Parathyroid adenoma (tissue), 2 donors: ENCODE measurements around the gene E2F8.

Experiments used
- H2AFZ ChIP-seq: fragments of 300-600 bp; sonication (generic); one replicate; pipeline ENCODE4 v1.7.0; 2017; ENCODE audit warnings: antibody characterized with exemption, mild to moderate bottlenecking
- H3K27ac ChIP-seq: fragments of 300-600 bp; sonication (generic); one replicate; pipeline ENCODE4 v1.7.0; 2017
- H3K27me3 ChIP-seq: fragments of 300-600 bp; sonication (generic); one replicate; pipeline ENCODE4 v1.7.0; 2017; ENCODE audit warnings: low read length; ENCODE audit not compliant: control insufficient read depth, insufficient read depth
- H3K36me3 ChIP-seq: fragments of 300-600 bp; sonication (generic); one replicate; pipeline ENCODE4 v1.7.0; 2017; ENCODE audit warnings: low read length; ENCODE audit not compliant: control insufficient read depth, insufficient read depth
- H3K4me1 ChIP-seq: fragments of 300-600 bp; sonication (generic); one replicate; pipeline ENCODE4 v1.7.0; 2017; ENCODE audit warnings: control low read depth
- H3K4me2 ChIP-seq: fragments of 300-600 bp; sonication (generic); one replicate; pipeline ENCODE4 v1.7.0; 2017; ENCODE audit warnings: low read length
- H3K4me3 ChIP-seq: fragments of 300-600 bp; sonication (generic); one replicate; pipeline ENCODE4 v1.7.0; 2017; ENCODE audit warnings: low read depth, low read length
- H3K79me2 ChIP-seq: fragments of 300-600 bp; sonication (generic); one replicate; pipeline ENCODE4 v1.7.0; 2017; ENCODE audit warnings: control low read depth
- H3K9ac ChIP-seq: fragments of 300-600 bp; sonication (generic); one replicate; pipeline ENCODE4 v1.7.0; 2017; ENCODE audit warnings: mild to moderate bottlenecking
- H3K9me3 ChIP-seq: fragments of 300-600 bp; sonication (generic); one replicate; pipeline ENCODE4 v1.7.0; 2017; ENCODE audit warnings: low read length; ENCODE audit not compliant: control insufficient read depth
- CTCF ChIP-seq: fragments of 300-600 bp; sonication (generic); IDR thresholded peaks from one replicate; pipeline ENCODE4 v1.7.0; 2017; ENCODE audit warnings: antibody characterized with exemption, mild to moderate bottlenecking
- donor health status: primary hyperparathyroidism.

The E2F8 gene

GRCh38 chr11:19244621-19245020, 3.9 kb upstream of the E2F8 start:
- no peak overlapping the region for H3K9ac ChIP-seq
- H3K4me3 ChIP-seq = no peak overlapping the region
- no peaks in the 10 kb centered on the region for H3K79me2 ChIP-seq

GRCh38 chr11:19244084-19244483, 3.3 kb upstream of the E2F8 start:
- Histone ChIP-seq H3K27me3 (peaks cover 4% of the 10 kb centered on the region), H2AFZ (no peak overlapping the region), H3K27ac (no peak overlapping the region), H3K9me3 (no peaks in the 10 kb centered on the region), H3K4me1 (no peaks in the 10 kb centered on the region), H3K4me2 (no peak overlapping the region), H3K9ac (no peak overlapping the region), H3K4me3 (no peak overlapping the region), H3K79me2 (no peaks in the 10 kb centered on the region), H3K36me3 (no peaks in the 10 kb centered on the region)
- TF ChIP-seq CTCF = no peak

More at GRCh38 chr11:19244621-19245020, 3.9 kb upstream of the E2F8 start:
- Histone ChIP-seq H3K27me3 (peaks cover 4% of the 10 kb centered on the region), H3K9me3 (no peaks in the 10 kb centered on the region), H3K36me3 (no peaks in the 10 kb centered on the region), H3K4me2 (no peak overlapping the region), H3K27ac (no peak overlapping the region), H3K4me1 (no peaks in the 10 kb centered on the region), H2AFZ (no peak overlapping the region)
- no peak for TF ChIP-seq CTCF

DNA sequence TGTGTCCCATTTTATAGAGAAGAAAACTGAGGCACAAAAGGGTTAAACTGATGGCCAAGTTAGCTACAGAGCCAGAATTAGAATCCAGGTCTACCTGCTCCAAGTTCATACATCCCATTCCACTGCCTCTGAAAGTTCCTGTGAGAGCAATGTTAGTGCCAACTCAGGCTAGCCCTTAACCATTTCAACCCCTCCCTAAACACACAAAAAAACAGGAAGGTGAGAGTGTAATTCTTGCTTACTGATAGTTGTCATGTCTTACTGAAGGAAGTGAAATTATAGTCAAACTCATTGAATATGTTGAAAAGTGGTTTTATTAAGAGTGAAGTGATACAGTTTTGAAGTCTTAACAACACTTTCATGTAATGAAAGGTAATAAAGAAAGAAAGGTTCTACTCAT, 2.9 kb upstream of the E2F8 start:
- Histone ChIP-seq H3K4me3 (no peak overlapping the region), H3K27ac (no peak overlapping the region), H3K36me3 (no peaks in the 10 kb centered on the region), H3K79me2 (no peaks in the 10 kb centered on the region), H3K9me3 (no peaks in the 10 kb centered on the region), H3K9ac (no peak overlapping the region), H3K4me2 (no peak overlapping the region), H3K4me1 (no peaks in the 10 kb centered on the region), H2AFZ (no peak overlapping the region), H3K27me3 (peaks cover 4% of the 10 kb centered on the region)
- no peak for TF ChIP-seq CTCF

- no peak for TF ChIP-seq CTCF
- H3K9ac ChIP-seq = no peak overlapping the region
- no peak overlapping the region for H2AFZ ChIP-seq
- no peaks in the 10 kb centered on the region for H3K9me3 ChIP-seq
- no peak overlapping the region for H3K27ac ChIP-seq
- H3K4me2 ChIP-seq = no peak overlapping the region
- no peaks in the 10 kb centered on the region for H3K79me2 ChIP-seq
- H3K27me3 ChIP-seq = peaks cover 4% of the 10 kb centered on the region
- no peaks in the 10 kb centered on the region for H3K4me1 ChIP-seq
- no peak overlapping the region for H3K4me3 ChIP-seq
- H3K36me3 ChIP-seq = no peaks in the 10 kb centered on the region
Observed at GRCh38 chr11:19243143-19243542, 2.4 kb upstream of the E2F8 start.

DNA sequence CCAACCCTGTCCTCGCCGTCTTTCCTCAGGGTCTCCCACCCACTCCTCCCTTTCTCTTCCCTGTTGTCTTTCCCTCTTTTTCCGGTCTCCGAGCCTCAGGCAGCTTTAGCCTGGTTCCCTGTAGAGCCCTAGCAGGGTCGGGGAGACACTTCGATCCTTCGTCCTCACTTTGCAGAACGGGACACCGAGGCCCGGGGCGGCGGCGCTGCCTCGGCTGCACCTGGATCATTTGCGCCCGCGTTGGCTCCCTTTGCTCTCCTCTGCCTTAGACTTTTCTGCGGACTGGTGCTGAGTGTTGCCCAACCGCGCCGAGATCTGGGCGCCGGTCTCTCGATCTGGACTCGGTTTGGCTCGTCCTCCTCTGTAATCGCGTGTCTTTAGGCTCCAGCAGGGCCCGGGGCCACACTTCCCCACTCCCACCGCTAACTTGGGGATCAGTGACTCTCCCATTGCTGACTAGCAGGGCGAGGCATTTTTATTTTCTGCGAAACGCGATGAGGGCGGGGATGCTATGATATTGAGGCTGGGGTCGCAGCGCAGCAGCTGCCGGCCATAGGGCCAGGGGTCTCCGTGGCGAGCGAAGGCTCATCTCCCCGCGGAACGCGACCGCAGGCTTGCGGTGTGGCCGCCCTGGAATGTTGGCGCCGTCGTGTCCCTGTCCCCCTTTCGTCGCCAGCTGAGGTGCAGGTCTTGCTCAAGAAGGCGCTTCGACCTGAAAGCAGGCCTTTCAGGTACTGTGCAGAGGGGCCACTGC, 1.6 kb upstream of the E2F8 start:
- no peak overlapping the region for H3K4me2 ChIP-seq
- no peak overlapping the region for H2AFZ ChIP-seq
- H3K79me2 ChIP-seq = no peaks in the 10 kb centered on the region
- H3K9me3 ChIP-seq = no peaks in the 10 kb centered on the region
- no peak overlapping the region for H3K9ac ChIP-seq
- no peak overlapping the region for H3K4me3 ChIP-seq
- no peak for TF ChIP-seq CTCF
- H3K27ac ChIP-seq = no peak overlapping the region
- H3K27me3 ChIP-seq = peaks cover 4% of the 10 kb centered on the region
- H3K36me3 ChIP-seq = no peaks in the 10 kb centered on the region
- no peaks in the 10 kb centered on the region for H3K4me1 ChIP-seq
